Measurements from ENCODE around the gene EHD4.

EHD4 gene

GRCh38 chr15:41930221-41930866, 42.0 kb downstream of the EHD4 start:
- in situ Hi-C loops (cut with HindIII; ENCODE audit: low sequenced_read_pairs): no loop called here
- TF ChIP-seq CTCF (IDR thresholded peaks at IDR 0.05; ENCODE audit: low read depth, low read length, missing control alignments): no peak
- DNase-seq (ENCODE audit: low read depth): peak; percentile 94
- H3K4me3 ChIP-seq (ENCODE audit: low read depth, low read length): no peak overlapping the region

- in situ Hi-C loops (cut with HindIII; ENCODE audit: low sequenced_read_pairs): no loop called here
- no peak for TF ChIP-seq CTCF (IDR thresholded peaks at IDR 0.05; ENCODE audit: low read depth, low read length, missing control alignments)
- H3K4me3 ChIP-seq (ENCODE audit: low read depth, low read length): no peak overlapping the region
- no peak for DNase-seq (ENCODE audit: low read depth)
Measured at GRCh38 chr15:41928637-41929620, 43.4 kb downstream of the EHD4 start.

GRCh38 chr15:41928100-41928499, 44.3 kb downstream of the EHD4 start:
- H3K4me3 ChIP-seq (ENCODE audit: low read depth, low read length): no peak overlapping the region
- TF ChIP-seq CTCF (IDR thresholded peaks at IDR 0.05; ENCODE audit: low read depth, low read length, missing control alignments): no peak
- in situ Hi-C loops (cut with HindIII; ENCODE audit: low sequenced_read_pairs): no loop called here
- no peak for DNase-seq (ENCODE audit: low read depth)

- no peak for TF ChIP-seq CTCF (IDR thresholded peaks at IDR 0.05; ENCODE audit: low read depth, low read length, missing control alignments)
- no peak overlapping the region for H3K4me3 ChIP-seq (ENCODE audit: low read depth, low read length)
- DNase-seq (ENCODE audit: low read depth): no peak
- in situ Hi-C loops (cut with HindIII; ENCODE audit: low sequenced_read_pairs): no loop called here
Measured at GRCh38 chr15:41927536-41927935, 44.8 kb downstream of the EHD4 start.

- no peak for DNase-seq (ENCODE audit: low read depth)
- no peak overlapping the region for H3K4me3 ChIP-seq (ENCODE audit: low read depth, low read length)
- TF ChIP-seq CTCF (IDR thresholded peaks at IDR 0.05; ENCODE audit: low read depth, low read length, missing control alignments): peak; percentile 4
- in situ Hi-C loops (cut with HindIII; ENCODE audit: low sequenced_read_pairs): no loop called here
Measured at GRCh38 chr15:41926185-41927056, 45.9 kb downstream of the EHD4 start.

- no peak for TF ChIP-seq CTCF (IDR thresholded peaks at IDR 0.05; ENCODE audit: low read depth, low read length, missing control alignments)
- no peak for DNase-seq (ENCODE audit: low read depth)
- in situ Hi-C loops (cut with HindIII; ENCODE audit: low sequenced_read_pairs): no loop called here
- no peak overlapping the region for H3K4me3 ChIP-seq (ENCODE audit: low read depth, low read length)
Measured at GRCh38 chr15:41925086-41925608, 47.2 kb downstream of the EHD4 start.

Data from astrocyte of the cerebellum (primary cell).